ENCODE data around the gene CYP4B1. TPM values are rescaled to one million over a fixed set of nuclear protein-coding genes. Genes with fewer than 3 reads are reported as not detected.
"Not testable (repeated sequence)": the region's sequence is repeated elsewhere in the genome, so short reads cannot be mapped to it uniquely, and the experiment has no call there.

The CYP4B1 gene
- total RNA-seq = not detected

- ATAC-seq = no peak
- H3K27me3 Mint-ChIP-seq (ENCODE audit: low read depth) = peaks cover 10% of the 10 kb centered on the region
These were observed at the start of gene CYP4B1 for GRCh38 chr1:46798810-46799209. Gene CYP4B1 (plus strand): TSS chr1:46799046. CDS start chr1:46799082, 36 bp downstream.

GRCh38 chr1:46749404-46749803 is 49.4 kb upstream of the CYP4B1 start:
- Mint-ChIP-seq H3K9me3 (ENCODE audit: insufficient read depth) (no peaks in the 10 kb centered on the region), H3K36me3 (ENCODE audit: low read depth) (no peaks in the 10 kb centered on the region), H3K27me3 (ENCODE audit: low read depth) (peaks cover 33% of the 10 kb centered on the region), H3K4me3 (no peak overlapping the region), H3K27ac (no peak overlapping the region), H3K4me1 (ENCODE audit: low read depth) (no peaks in the 10 kb centered on the region)
- ATAC-seq (no peak), DNase-seq (no peak)
- ChIA-PET CTCF (no interaction called here), POLR2A (no interaction called here)

More at GRCh38 chr1:46798810-46799209, at the start of gene CYP4B1:
- ChIA-PET POLR2A (no interaction called here), CTCF (no interaction called here)
- no peaks in the 10 kb centered on the region for H3K4me1 Mint-ChIP-seq (ENCODE audit: low read depth)
- no peaks in the 10 kb centered on the region for H3K36me3 Mint-ChIP-seq (ENCODE audit: low read depth)
- no peak within 1 kb of the TSS for H3K27ac Mint-ChIP-seq
- no peak for DNase-seq
- H3K9me3 Mint-ChIP-seq (ENCODE audit: insufficient read depth) = no peaks in the 10 kb centered on the region
- no peak within 1 kb of the TSS for H3K4me3 Mint-ChIP-seq

- CTCF ChIA-PET = no interaction called here
- DNase-seq (no peak), ATAC-seq (no peak)
- POLR2A ChIA-PET = no interaction called here
- H3K36me3 Mint-ChIP-seq (ENCODE audit: low read depth) = no peaks in the 10 kb centered on the region
- no peaks in the 10 kb centered on the region for H3K9me3 Mint-ChIP-seq (ENCODE audit: insufficient read depth)
- peaks cover 30% of the 10 kb centered on the region for H3K27me3 Mint-ChIP-seq (ENCODE audit: low read depth)
- H3K4me3 Mint-ChIP-seq = no peak overlapping the region
- no peak overlapping the region for H3K27ac Mint-ChIP-seq
- no peaks in the 10 kb centered on the region for H3K4me1 Mint-ChIP-seq (ENCODE audit: low read depth)
These were observed 48.9 kb upstream of the CYP4B1 start for GRCh38 chr1:46749921-46750404.

DNA sequence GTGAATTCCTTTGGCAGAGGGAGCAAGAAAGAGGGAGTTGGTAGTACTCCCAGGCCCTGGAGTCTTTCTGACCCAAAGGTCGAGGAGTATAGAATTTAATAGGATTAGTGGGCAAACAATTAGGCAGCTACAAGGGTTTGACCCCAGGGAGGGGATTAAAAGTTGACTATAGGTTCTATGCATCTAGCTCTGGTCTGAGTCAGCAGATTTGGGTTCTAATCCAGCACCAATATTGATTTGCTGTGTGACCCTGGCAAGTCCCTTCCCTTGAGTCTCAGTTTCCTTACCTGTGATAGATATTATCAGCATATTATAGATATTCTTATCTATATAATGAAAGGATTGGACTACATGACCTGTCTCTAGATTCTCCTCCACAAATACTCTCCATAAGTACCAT is 44.9 kb upstream of the CYP4B1 start:
- DNase-seq = no peak
- H3K4me1 Mint-ChIP-seq (ENCODE audit: low read depth) = no peaks in the 10 kb centered on the region
- H3K36me3 Mint-ChIP-seq (ENCODE audit: low read depth) = no peaks in the 10 kb centered on the region
- H3K9me3 Mint-ChIP-seq (ENCODE audit: insufficient read depth) = no peaks in the 10 kb centered on the region
- ChIA-PET CTCF (no interaction called here), POLR2A (no interaction called here)
- peaks cover 28% of the 10 kb centered on the region for H3K27me3 Mint-ChIP-seq (ENCODE audit: low read depth)
- no peak overlapping the region for H3K4me3 Mint-ChIP-seq
- H3K27ac Mint-ChIP-seq = no peak overlapping the region
- no peak for ATAC-seq

DNA sequence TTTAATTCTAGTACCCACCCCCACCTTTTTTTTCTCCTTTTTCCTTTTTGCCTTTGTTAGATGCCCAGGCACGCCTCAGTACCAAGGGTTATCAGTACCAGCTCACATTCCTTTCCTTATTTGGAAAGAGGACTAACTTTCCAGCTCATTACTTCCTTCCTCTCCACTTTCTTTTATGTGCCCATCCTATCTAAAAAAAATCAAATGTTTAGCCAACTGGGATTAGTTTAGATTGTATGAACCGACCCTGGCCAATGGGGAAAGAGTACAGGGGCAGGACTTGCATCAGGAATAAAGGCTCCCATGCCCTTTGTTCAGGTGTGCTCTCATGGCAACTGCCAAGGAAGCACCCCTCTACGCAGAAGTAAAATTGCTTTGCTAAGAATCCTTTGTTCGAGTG is 44.1 kb upstream of the CYP4B1 start:
- H3K36me3 Mint-ChIP-seq (ENCODE audit: low read depth); DNase-seq; H3K9me3 Mint-ChIP-seq (ENCODE audit: insufficient read depth); H3K27ac Mint-ChIP-seq; POLR2A ChIA-PET; ATAC-seq; H3K4me3 Mint-ChIP-seq; H3K4me1 Mint-ChIP-seq (ENCODE audit: low read depth); CTCF ChIA-PET: not testable (repeated sequence)
- H3K27me3 Mint-ChIP-seq (ENCODE audit: low read depth) = peaks cover 29% of the 10 kb centered on the region

DNA sequence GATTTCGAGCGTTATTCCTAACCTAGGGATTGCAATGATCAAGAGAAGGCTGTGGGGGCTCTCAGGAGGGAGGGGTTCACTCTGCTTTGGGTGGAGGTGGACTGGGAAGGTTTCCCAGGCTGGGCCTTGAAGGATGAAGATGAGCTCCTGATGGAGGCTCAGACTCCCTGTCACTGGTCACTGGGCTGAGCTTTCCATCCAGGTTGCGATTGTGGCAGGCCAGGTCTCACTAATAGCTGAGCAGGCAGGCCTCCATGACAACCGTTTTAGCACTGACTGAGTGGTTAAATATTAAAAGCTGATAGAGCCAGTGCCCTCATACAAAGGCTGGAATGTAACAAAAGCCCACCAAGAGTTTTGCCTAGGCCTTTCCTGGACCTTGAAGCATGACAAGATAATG is 43.7 kb upstream of the CYP4B1 start:
- ChIA-PET CTCF (no interaction called here), POLR2A (no interaction called here)
- Mint-ChIP-seq H3K4me1 (ENCODE audit: low read depth) (no peaks in the 10 kb centered on the region), H3K27ac (no peak overlapping the region), H3K9me3 (ENCODE audit: insufficient read depth) (no peaks in the 10 kb centered on the region), H3K4me3 (no peak overlapping the region), H3K27me3 (ENCODE audit: low read depth) (peaks cover 26% of the 10 kb centered on the region), H3K36me3 (ENCODE audit: low read depth) (no peaks in the 10 kb centered on the region)
- no peak for ATAC-seq
- DNase-seq = no peak

GRCh38 chr1:46757247-46757955 is 41.4 kb upstream of the CYP4B1 start:
- Mint-ChIP-seq H3K9me3 (ENCODE audit: insufficient read depth) (no peaks in the 10 kb centered on the region), H3K4me1 (ENCODE audit: low read depth) (no peaks in the 10 kb centered on the region), H3K4me3 (no peak overlapping the region), H3K27me3 (ENCODE audit: low read depth) (peaks cover 35% of the 10 kb centered on the region), H3K36me3 (ENCODE audit: low read depth) (no peaks in the 10 kb centered on the region), H3K27ac (no peak overlapping the region)
- DNase-seq (no peak), ATAC-seq (no peak)
- ChIA-PET POLR2A (interaction anchor here (0.5 kb wide), 1 partner anchor 74 kb away, joined by 3 read pairs; no protein-coding TSS in a partner anchor), CTCF (no interaction called here)

- no peaks in the 10 kb centered on the region for H3K36me3 Mint-ChIP-seq (ENCODE audit: low read depth)
- no peak overlapping the region for H3K4me3 Mint-ChIP-seq
- DNase-seq (no peak), ATAC-seq (no peak)
- ChIA-PET POLR2A (interaction anchor here (0.5 kb wide), 1 partner anchor 73 kb away, joined by 3 read pairs; no protein-coding TSS in a partner anchor), CTCF (no interaction called here)
- no peak overlapping the region for H3K27ac Mint-ChIP-seq
- no peaks in the 10 kb centered on the region for H3K9me3 Mint-ChIP-seq (ENCODE audit: insufficient read depth)
- no peaks in the 10 kb centered on the region for H3K4me1 Mint-ChIP-seq (ENCODE audit: low read depth)
- peaks cover 32% of the 10 kb centered on the region for H3K27me3 Mint-ChIP-seq (ENCODE audit: low read depth)
These were observed 40.8 kb upstream of the CYP4B1 start for GRCh38 chr1:46757956-46758528.

DNA sequence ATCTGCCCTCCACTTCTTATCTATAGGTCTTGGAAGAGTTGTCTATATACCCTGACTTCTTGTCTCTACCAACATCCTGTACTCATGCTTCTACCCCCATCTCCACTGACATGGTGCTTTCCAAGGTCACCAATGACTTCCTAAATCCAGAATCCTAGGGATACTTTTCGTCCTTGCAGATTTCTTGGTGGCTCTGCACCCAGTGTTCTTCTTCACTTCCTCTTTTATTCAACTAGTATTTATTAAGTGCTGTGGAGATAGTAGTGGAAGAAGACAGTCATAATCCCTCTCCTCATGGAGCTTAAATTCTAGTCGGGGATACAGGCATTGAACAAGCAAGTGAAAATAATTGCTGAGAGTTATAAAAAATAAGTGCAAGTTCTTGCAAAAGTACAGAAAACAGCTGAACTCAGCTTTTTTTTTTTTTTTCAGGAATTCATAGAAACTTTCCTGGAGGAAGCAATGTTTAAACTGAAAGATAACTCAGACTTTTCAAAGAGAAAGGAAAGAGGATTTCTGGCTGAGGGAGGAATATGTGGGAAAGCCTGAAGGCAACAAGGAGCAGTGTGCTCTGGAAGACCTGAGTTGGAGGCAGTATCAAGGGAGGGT is 38.2 kb upstream of the CYP4B1 start:
- no peak for ATAC-seq
- H3K4me3 Mint-ChIP-seq = no peak overlapping the region
- H3K27ac Mint-ChIP-seq = no peak overlapping the region
- POLR2A ChIA-PET = no interaction called here
- CTCF ChIA-PET = no interaction called here
- no peaks in the 10 kb centered on the region for H3K36me3 Mint-ChIP-seq (ENCODE audit: low read depth)
- DNase-seq = no peak
- peaks cover 34% of the 10 kb centered on the region for H3K27me3 Mint-ChIP-seq (ENCODE audit: low read depth)
- H3K4me1 Mint-ChIP-seq (ENCODE audit: low read depth) = no peaks in the 10 kb centered on the region
- H3K9me3 Mint-ChIP-seq (ENCODE audit: insufficient read depth) = no peaks in the 10 kb centered on the region

GRCh38 chr1:46761740-46762139 is 37.1 kb upstream of the CYP4B1 start:
- Mint-ChIP-seq H3K4me3 (no peak overlapping the region), H3K36me3 (ENCODE audit: low read depth) (no peaks in the 10 kb centered on the region), H3K9me3 (ENCODE audit: insufficient read depth) (no peaks in the 10 kb centered on the region), H3K27ac (no peak overlapping the region), H3K27me3 (ENCODE audit: low read depth) (peaks cover 32% of the 10 kb centered on the region), H3K4me1 (ENCODE audit: low read depth) (no peaks in the 10 kb centered on the region)
- no peak for DNase-seq
- ATAC-seq = no peak
- POLR2A ChIA-PET = no interaction called here
- CTCF ChIA-PET = no interaction called here

DNA sequence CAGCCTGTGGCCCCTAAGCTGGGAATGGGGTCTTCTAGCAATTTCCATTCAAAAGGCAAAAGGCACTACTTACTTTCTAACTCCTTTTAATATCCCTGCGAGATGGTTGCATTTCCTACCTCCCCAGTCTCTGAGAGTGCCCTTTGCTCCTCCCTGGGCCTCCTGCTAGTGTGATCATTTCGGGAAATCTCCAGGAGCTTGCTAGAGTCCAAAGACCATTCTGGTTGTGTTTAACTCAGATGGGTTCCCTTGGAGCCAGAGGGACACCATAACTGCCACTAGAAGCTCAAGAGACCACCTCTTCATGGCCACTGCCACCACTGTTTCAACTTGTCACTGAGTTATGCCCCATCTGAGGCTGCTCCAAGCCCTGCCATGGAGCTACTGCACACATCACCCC is 34.4 kb upstream of the CYP4B1 start:
- Mint-ChIP-seq H3K27me3 (ENCODE audit: low read depth) (peaks cover 22% of the 10 kb centered on the region), H3K27ac (no peak overlapping the region), H3K36me3 (ENCODE audit: low read depth) (no peaks in the 10 kb centered on the region), H3K4me1 (ENCODE audit: low read depth) (no peaks in the 10 kb centered on the region), H3K4me3 (no peak overlapping the region), H3K9me3 (ENCODE audit: insufficient read depth) (no peaks in the 10 kb centered on the region)
- no peak for DNase-seq
- no peak for ATAC-seq
- ChIA-PET POLR2A (no interaction called here), CTCF (no interaction called here)

DNA sequence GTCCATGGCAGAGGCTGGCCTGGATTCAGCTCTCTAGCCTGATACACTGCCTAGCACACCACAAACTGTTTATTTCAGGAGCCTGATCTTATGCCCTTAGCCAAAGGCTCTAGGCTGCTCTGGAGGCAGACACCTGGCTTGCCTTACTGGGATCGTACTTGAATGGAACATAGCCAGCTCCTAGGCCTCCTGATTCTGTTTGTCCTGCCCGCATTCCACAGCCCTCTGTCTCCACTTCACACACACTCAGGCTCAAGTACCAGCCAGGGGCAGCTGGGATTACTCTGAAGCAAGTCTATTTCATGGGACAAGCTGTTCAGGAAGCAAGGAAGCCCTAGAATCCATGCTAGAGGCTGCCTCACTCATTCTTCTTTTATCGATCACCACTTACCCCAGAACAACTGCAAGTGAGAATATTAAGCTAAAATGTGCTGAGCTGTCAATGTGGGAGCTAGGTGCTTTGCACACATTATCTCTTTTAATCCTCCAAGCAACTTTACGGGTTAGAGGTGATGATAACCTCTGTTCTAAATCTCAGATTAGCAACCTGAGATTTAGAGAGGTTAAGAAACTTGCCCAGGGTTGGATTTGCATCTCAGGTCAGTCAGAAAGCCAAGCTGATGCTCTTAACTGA is 31.1 kb upstream of the CYP4B1 start:
- Mint-ChIP-seq H3K27me3 (ENCODE audit: low read depth) (peaks cover 12% of the 10 kb centered on the region), H3K27ac (no peak overlapping the region), H3K4me3 (no peak overlapping the region), H3K9me3 (ENCODE audit: insufficient read depth) (peaks cover 12% of the 10 kb centered on the region), H3K4me1 (ENCODE audit: low read depth) (no peaks in the 10 kb centered on the region), H3K36me3 (ENCODE audit: low read depth) (peaks cover 3% of the 10 kb centered on the region)
- ChIA-PET CTCF (no interaction called here), POLR2A (no interaction called here)
- DNase-seq (no peak), ATAC-seq (no peak)
